Forelimb muscle (tissue), 1 donor: ENCODE data around the gene SSUH2. TPM values are rescaled to one million over a fixed set of nuclear protein-coding genes. Genes with fewer than 3 reads are reported as not detected.
A peak's percentile ranks its signal among the peaks of the same experiment; 100 is the strongest.
"Not testable (repeated sequence)": the region's sequence is repeated elsewhere in the genome, so short reads cannot be mapped to it uniquely, and the experiment has no call there.

Experiments
- DNase-seq: peaks from one replicate; pipeline ENCODE4 v3.0.0-alpha.2; 2013; ENCODE audit warnings: low read depth
- polyA plus RNA-seq: library from polyadenylated mRNA; unstranded; fragments of 120-200 nt; gene quantifications from one replicate; pipeline ENCODE4 v1.2.1, GENCODE V29; 2013; ENCODE audit not compliant: insufficient read length

The SSUH2 gene
- polyA plus RNA-seq, 1 donor = 3.5 TPM

- no peak for DNase-seq
These were observed 14.6 kb upstream of the SSUH2 start for GRCh38 chr3:8659242-8659641.

- DNase-seq = peak; percentile 16
These were observed 14.0 kb upstream of the SSUH2 start for GRCh38 chr3:8658306-8659212.

GRCh38 chr3:8657804-8658305 lies 13.3 kb upstream of the SSUH2 start:
- DNase-seq = no peak

GRCh38 chr3:8656240-8656639 lies 11.6 kb upstream of the SSUH2 start:
- no peak for DNase-seq

- no peak for DNase-seq
These were observed 10.8 kb upstream of the SSUH2 start for GRCh38 chr3:8655387-8655835.

GRCh38 chr3:8654572-8655329 lies 10.2 kb upstream of the SSUH2 start:
- DNase-seq = not testable (repeated sequence)

GRCh38 chr3:8653800-8654408 lies 9.3 kb upstream of the SSUH2 start:
- no peak for DNase-seq

- no peak for DNase-seq
These were observed 7.9 kb upstream of the SSUH2 start for GRCh38 chr3:8652324-8652987.

GRCh38 chr3:8651418-8652323 lies 7.1 kb upstream of the SSUH2 start:
- DNase-seq = no peak

- no peak for DNase-seq
These were observed 6.2 kb upstream of the SSUH2 start for GRCh38 chr3:8650583-8651416.

GRCh38 chr3:8649757-8650156 lies 5.2 kb upstream of the SSUH2 start:
- no peak for DNase-seq

GRCh38 chr3:8648909-8649741 lies 4.5 kb upstream of the SSUH2 start:
- DNase-seq = no peak

GRCh38 chr3:8647137-8647985 lies 2.8 kb upstream of the SSUH2 start:
- DNase-seq = no peak

GRCh38 chr3:8646313-8646938 lies 1.8 kb upstream of the SSUH2 start:
- DNase-seq = no peak

GRCh38 chr3:8645712-8646111 lies 1.1 kb upstream of the SSUH2 start:
- DNase-seq = no peak

- DNase-seq = no peak
These were observed 769 bp downstream of the SSUH2 start for GRCh38 chr3:8643693-8644365.

- no peak for DNase-seq
These were observed 2.6 kb downstream of the SSUH2 start for GRCh38 chr3:8642001-8642400.
